Natural killer cell (primary cell): Measurements from ENCODE around the gene SLC35G2. TPM values are rescaled to one million over a fixed set of nuclear protein-coding genes. Genes with fewer than 3 reads are reported as not detected.
A peak's percentile ranks its signal among the peaks of the same experiment; 100 is the strongest.
"Not testable (repeated sequence)": the region's sequence is repeated elsewhere in the genome, so short reads cannot be mapped to it uniquely, and the experiment has no call there.

ENCODE experiments used
- ATAC-seq, 3 donors: fragments of 150-1000 bp in 2 of 3; fragments of 200-7000 bp in 1 of 3; cut with Tn5 transposase; 1 replicate in 1 of 3; 2 replicates in 2 of 3; pipeline ENCODE4 v1.10.0; 2021; ENCODE audit warnings: mild to moderate bottlenecking in 2 of 3, moderate library complexity in 2 of 3
- DNase-seq, 2 donors: peaks; one replicate each; pipeline versions ENCODE4 v3.0.0 to v3.0.0-alpha.2; 2013 to 2021; ENCODE audit warnings: mixed read lengths in 1 of 2
- H3K27ac ChIP-seq: one replicate; pipeline ENCODE4 v1.5.1; 2013; ENCODE audit warnings: mild to moderate bottlenecking, low read length
- H3K27me3 ChIP-seq: one replicate; pipeline ENCODE4 v1.6.1; 2013; ENCODE audit warnings: low read length; ENCODE audit not compliant: control insufficient read depth, insufficient read depth
- H3K36me3 ChIP-seq: one replicate; pipeline ENCODE4 v1.6.1; 2013; ENCODE audit warnings: low read length; ENCODE audit not compliant: control insufficient read depth, insufficient read depth
- H3K4me1 ChIP-seq: one replicate; pipeline ENCODE4 v1.6.1; 2013; ENCODE audit warnings: low read length; ENCODE audit not compliant: control insufficient read depth, insufficient read depth
- H3K4me3 ChIP-seq: one replicate; pipeline ENCODE4 v1.5.1; 2013; ENCODE audit warnings: low read length
- H3K9me3 ChIP-seq: one replicate; pipeline ENCODE4 v1.6.1; 2013; ENCODE audit warnings: low read length; ENCODE audit not compliant: control insufficient read depth, insufficient read depth
- H3K27ac Mint-ChIP-seq, 2 donors: one replicate each; pipeline ENCODE4 v1.8.0; 2022; ENCODE audit warnings: mild to moderate bottlenecking in 2 of 2, mixed read lengths in 2 of 2, moderate library complexity in 1 of 2
- H3K27me3 Mint-ChIP-seq, 2 donors: one replicate each; pipeline ENCODE4 v1.8.0; 2022; ENCODE audit warnings: low read depth in 2 of 2, mixed read lengths in 2 of 2
- H3K36me3 Mint-ChIP-seq: one replicate; pipeline ENCODE4 v1.8.0; 2022; ENCODE audit warnings: mixed read lengths
- H3K4me1 Mint-ChIP-seq, 2 donors: one replicate each; pipeline ENCODE4 v1.8.0; 2022; ENCODE audit warnings: mixed read lengths in 2 of 2
- H3K4me3 Mint-ChIP-seq: one replicate; pipeline ENCODE4 v1.8.0; 2022; ENCODE audit warnings: mild to moderate bottlenecking, moderate library complexity, mixed read lengths
- H3K9me3 Mint-ChIP-seq, 2 donors: one replicate each; pipeline ENCODE4 v1.8.0; 2022; ENCODE audit warnings: mixed read lengths in 2 of 2
- CTCF ChIP-seq: fragments of 200-600 bp; IDR thresholded peaks from one replicate; pipeline ENCODE4 v1.8.0; 2022; ENCODE audit warnings: antibody characterized with exemption
- WGBS: methylation state at CpG from one replicate; pipeline ENCODE4 v1.1.7; 2013; ENCODE audit warnings: missing lambda C conversion rate; ENCODE audit not compliant: insufficient coverage; 5-methylcytosine and 5-hydroxymethylcytosine counted together
- intact Hi-C: fragments of 100-400 bp; cut with micrococcal nuclease; formaldehyde crosslinking; loops from one replicate; pipeline ENCODE4 v1.14.2; 2022
- total RNA-seq, 4 donors: library from RNA; stranded (reverse); fragments of 120-200 nt in 1 of 4; gene quantifications; one replicate each; pipeline versions ENCODE4 v1.2.3 to v1.2.4, GENCODE V29; 2013 to 2022

Gene SLC35G2
- total RNA-seq, 3 donors from 2014 or later (not counting 1 experiment from before 2014, with no cell fraction given), result 0.33 TPM; not detected in 2

- Mint-ChIP-seq H3K27ac (no peak overlapping the region), H3K9me3 (no peaks in the 10 kb centered on the region), H3K4me1 (peaks cover 82 to 87% of the 10 kb centered on the region in 2 donors), H3K4me3 (no peak overlapping the region), H3K36me3 (no peaks in the 10 kb centered on the region), H3K27me3 (no peaks in the 10 kb centered on the region)
- no peak for TF ChIP-seq CTCF
- no peak for DNase-seq
- ATAC-seq, result no peak
- WGBS, result 86% methylated on average over 24 of the region's 24 CpGs
- Histone ChIP-seq H3K9me3 (peaks cover 5% of the 10 kb centered on the region), H3K27ac (no peak overlapping the region), H3K36me3 (no peaks in the 10 kb centered on the region), H3K4me1 (peaks cover 20% of the 10 kb centered on the region), H3K27me3 (no peaks in the 10 kb centered on the region), H3K4me3 (no peak overlapping the region)
- intact Hi-C loops, result no loop called here
Measured at GRCh38 chr3:136889947-136890346, 71.0 kb downstream of the SLC35G2 start.

GRCh38 chr3:136891934-136892855 is 73.3 kb downstream of the SLC35G2 start:
- Mint-ChIP-seq H3K27ac (peak overlapping the region; percentile 60 to 83), H3K4me3 (peak overlapping the region; percentile 14), H3K27me3 (no peaks in the 10 kb centered on the region), H3K4me1 (peaks cover 68 to 72% of the 10 kb centered on the region in 2 donors), H3K36me3 (no peaks in the 10 kb centered on the region), H3K9me3 (no peaks in the 10 kb centered on the region)
- ATAC-seq (no peak), DNase-seq (no peak)
- intact Hi-C loops, result no loop called here
- H3K27me3 ChIP-seq, result no peaks in the 10 kb centered on the region
- WGBS, result 0% methylated on average over 1 of the region's 2 CpGs
- no peaks in the 10 kb centered on the region for H3K36me3 ChIP-seq
- no peak for TF ChIP-seq CTCF
- H3K4me1 ChIP-seq, result peaks cover 13% of the 10 kb centered on the region
- H3K9me3 ChIP-seq, result peaks cover 5% of the 10 kb centered on the region
- no peak overlapping the region for H3K4me3 ChIP-seq
- no peak overlapping the region for H3K27ac ChIP-seq

- peak overlapping the region; percentile 60 to 67 for H3K27ac Mint-ChIP-seq
- intact Hi-C loops, result no loop called here
- no peaks in the 10 kb centered on the region for H3K9me3 Mint-ChIP-seq
- no peaks in the 10 kb centered on the region for H3K36me3 Mint-ChIP-seq
- H3K4me3 ChIP-seq, result no peak overlapping the region
- H3K36me3 ChIP-seq, result no peaks in the 10 kb centered on the region
- WGBS, result 77% methylated on average over 5 of the region's 5 CpGs
- no peak for TF ChIP-seq CTCF
- H3K4me1 Mint-ChIP-seq, result peaks cover 60 to 66% of the 10 kb centered on the region in 2 donors
- peaks cover 6% of the 10 kb centered on the region for H3K4me1 ChIP-seq
- DNase-seq (no peak), ATAC-seq (no peak)
- no peak overlapping the region for H3K27ac ChIP-seq
- H3K4me3 Mint-ChIP-seq, result no peak overlapping the region
- H3K27me3 Mint-ChIP-seq, result no peaks in the 10 kb centered on the region
- peaks cover 5% of the 10 kb centered on the region for H3K9me3 ChIP-seq
- H3K27me3 ChIP-seq, result no peaks in the 10 kb centered on the region
Measured at GRCh38 chr3:136893848-136894443, 75.0 kb downstream of the SLC35G2 start.

- DNase-seq, H3K36me3 Mint-ChIP-seq, H3K4me1 ChIP-seq, H3K27me3 Mint-ChIP-seq, H3K9me3 ChIP-seq, H3K4me3 Mint-ChIP-seq, H3K27ac ChIP-seq, H3K36me3 ChIP-seq, H3K27me3 ChIP-seq, H3K4me3 ChIP-seq, intact Hi-C loops, H3K9me3 Mint-ChIP-seq, ATAC-seq: not testable (repeated sequence)
- H3K27ac Mint-ChIP-seq, result peak overlapping the region in 1 of 2 donors; percentile 14
- peaks cover 67 to 76% of the 10 kb centered on the region in 2 donors for H3K4me1 Mint-ChIP-seq
- WGBS, result 67% methylated on average over 1 of the region's 1 CpG
Measured at GRCh38 chr3:136897171-136897570, 78.2 kb downstream of the SLC35G2 start.
